MM.1S (cell line): ENCODE data around the gene DNAAF5.

ENCODE experiments used
- DNase-seq: peaks from one replicate; pipeline ENCODE4 v3.0.0-alpha.2; 2015
- H2AFZ ChIP-seq: fragments of 300-600 bp; sonication (generic); 2 replicates; pipeline ENCODE4 v1.6.0; 2016; ENCODE audit warnings: antibody characterized with exemption, low read length
- H3F3A ChIP-seq: fragments of 300-600 bp; sonication (generic); 2 replicates; pipeline ENCODE4 v1.6.1; 2016; ENCODE audit warnings: mild to moderate bottlenecking, antibody characterized with exemption, low read length, moderate library complexity, mixed read lengths; ENCODE audit not compliant: insufficient read depth
- H3K27ac ChIP-seq: fragments of 300-600 bp; sonication (generic); 2 replicates; pipeline ENCODE4 v1.5.1; 2016; ENCODE audit warnings: mild to moderate bottlenecking, low read length
- H3K27me3 ChIP-seq: fragments of 300-600 bp; sonication (generic); replicated peaks from 2 replicates; pipeline ENCODE4 v1.6.0; 2016; ENCODE audit warnings: low read length; ENCODE audit not compliant: insufficient read depth
- H3K36me3 ChIP-seq: fragments of 300-600 bp; sonication (generic); replicated peaks from 2 replicates; pipeline ENCODE4 v1.6.1; 2016; ENCODE audit warnings: mild to moderate bottlenecking, low read length, mixed read lengths; ENCODE audit not compliant: insufficient read depth
- H3K4me1 ChIP-seq: fragments of 300-600 bp; sonication (generic); 2 replicates; pipeline ENCODE4 v1.6.1; 2016; ENCODE audit warnings: low read length, mixed read lengths
- H3K4me2 ChIP-seq: fragments of 300-600 bp; sonication (generic); 2 replicates; pipeline ENCODE4 v1.6.0; 2016; ENCODE audit warnings: low read depth, low read length
- H3K4me3 ChIP-seq: fragments of 300-600 bp; sonication (generic); 2 replicates; pipeline ENCODE4 v1.5.1; 2016; ENCODE audit warnings: low read length, mixed read lengths
- H3K79me2 ChIP-seq: fragments of 300-600 bp; sonication (generic); 2 replicates; pipeline ENCODE4 v1.6.1; 2016; ENCODE audit warnings: mixed run types, low read length, mixed read lengths
- H3K9ac ChIP-seq: fragments of 300-600 bp; sonication (generic); 2 replicates; pipeline ENCODE4 v1.6.1; 2016; ENCODE audit warnings: low read length, mixed read lengths
- H3K9me2 ChIP-seq: fragments of 300-600 bp; sonication (generic); replicated peaks from 2 replicates; pipeline ENCODE4 v1.6.1; 2016; ENCODE audit warnings: mild to moderate bottlenecking, low read length, mixed read lengths; ENCODE audit not compliant: insufficient read depth
- H3K9me3 ChIP-seq: fragments of 300-600 bp; sonication (generic); replicated peaks from 2 replicates; pipeline ENCODE4 v1.6.1; 2016; ENCODE audit warnings: mild to moderate bottlenecking, low read length, mixed read lengths; ENCODE audit not compliant: insufficient read depth
- H4K20me1 ChIP-seq: fragments of 300-600 bp; sonication (generic); 2 replicates; pipeline ENCODE4 v1.6.1; 2016; ENCODE audit warnings: mild to moderate bottlenecking, low read length, moderate library complexity, mixed read lengths; ENCODE audit not compliant: insufficient read depth
- CTCF ChIP-seq: fragments of 300-600 bp; sonication (generic); IDR thresholded peaks from 2 replicates; pipeline ENCODE4 v1.5.1; 2016; ENCODE audit warnings: antibody characterized with exemption, low read length, mixed read lengths
- EZH2 ChIP-seq: fragments of 300-600 bp; sonication (generic); optimal IDR thresholded peaks from 2 replicates; pipeline ENCODE3; 2017; ENCODE audit warnings: low read depth, mild to moderate bottlenecking, antibody characterized with exemption, low read length, mixed read lengths
- EZH2phosphoT487 ChIP-seq: fragments of 300-600 bp; sonication (generic); IDR thresholded peaks from 2 replicates; pipeline ENCODE4 v1.6.1; 2018; ENCODE audit warnings: antibody characterized with exemption, low read length

Gene DNAAF5

GRCh38 chr7:763762-764161 is 37.3 kb downstream of the DNAAF5 start:
- no peaks in the 10 kb centered on the region for H3K9me2 ChIP-seq
- H3K4me3 ChIP-seq: no peak overlapping the region
- H3K36me3 ChIP-seq: peaks cover 5% of the 10 kb centered on the region; the same call in 1 of the 2 replicates
- no peaks in the 10 kb centered on the region for H4K20me1 ChIP-seq
- no peaks in the 10 kb centered on the region for H3K9me3 ChIP-seq
- H3K4me1 ChIP-seq: no peaks in the 10 kb centered on the region
- H3K9ac ChIP-seq: no peak overlapping the region
- DNase-seq: no peak
- H3K27ac ChIP-seq: no peak overlapping the region
- no peak overlapping the region for H3K4me2 ChIP-seq
- H2AFZ ChIP-seq: no peak overlapping the region
- TF ChIP-seq EZH2phosphoT487 (no peak), CTCF (no peak), EZH2 (no peak)
- no peaks in the 10 kb centered on the region for H3K27me3 ChIP-seq
- H3K79me2 ChIP-seq: no peaks in the 10 kb centered on the region
- H3F3A ChIP-seq: no peaks in the 10 kb centered on the region

GRCh38 chr7:765383-765782 is 38.9 kb downstream of the DNAAF5 start:
- TF ChIP-seq CTCF (no peak), EZH2 (no peak), EZH2phosphoT487 (no peak)
- no peaks in the 10 kb centered on the region for H4K20me1 ChIP-seq
- peaks cover 5% of the 10 kb centered on the region; the same call in 1 of the 2 replicates for H3K36me3 ChIP-seq
- no peak overlapping the region for H2AFZ ChIP-seq
- H3K9me2 ChIP-seq: no peaks in the 10 kb centered on the region
- H3K79me2 ChIP-seq: no peaks in the 10 kb centered on the region
- no peak overlapping the region for H3K4me3 ChIP-seq
- no peaks in the 10 kb centered on the region for H3K4me1 ChIP-seq
- no peak overlapping the region for H3K4me2 ChIP-seq
- H3K9me3 ChIP-seq: no peaks in the 10 kb centered on the region
- no peak overlapping the region for H3K27ac ChIP-seq
- H3K27me3 ChIP-seq: no peaks in the 10 kb centered on the region
- no peaks in the 10 kb centered on the region for H3F3A ChIP-seq
- H3K9ac ChIP-seq: no peak overlapping the region
- DNase-seq: no peak

- Histone ChIP-seq H3K4me3 (no peak overlapping the region), H3K9me3 (no peaks in the 10 kb centered on the region), H3K4me2 (no peak overlapping the region), H3K79me2 (no peaks in the 10 kb centered on the region), H3K4me1 (no peaks in the 10 kb centered on the region), H3K27me3 (no peaks in the 10 kb centered on the region), H3F3A (no peaks in the 10 kb centered on the region), H3K36me3 (peaks cover 5% of the 10 kb centered on the region; the same call in 1 of the 2 replicates), H2AFZ (no peak overlapping the region), H4K20me1 (no peaks in the 10 kb centered on the region), H3K27ac (no peak overlapping the region), H3K9ac (no peak overlapping the region), H3K9me2 (no peaks in the 10 kb centered on the region)
- DNase-seq: no peak
- no peak for TF ChIP-seq EZH2phosphoT487
- TF ChIP-seq CTCF: no peak
- no peak for TF ChIP-seq EZH2
These were observed 41.1 kb downstream of the DNAAF5 start for GRCh38 chr7:767580-767940.
